Hepatocyte (in vitro differentiated cells): ENCODE data around the gene MRPL1. TPM values are rescaled to one million over a fixed set of nuclear protein-coding genes. Genes with fewer than 3 reads are reported as not detected.

Source experiments
- DNase-seq: peaks from one replicate; pipeline ENCODE4 v3.0.0-alpha.2; 2016; ENCODE audit warnings: low spot score
- H2AFZ ChIP-seq: fragments of 200-600 bp; sonication (generic); 2 replicates; pipeline ENCODE4 v1.6.0; 2016; ENCODE audit warnings: antibody characterized with exemption, mild to moderate bottlenecking
- H3K27ac ChIP-seq: fragments of 200-600 bp; sonication (generic); 2 replicates; pipeline ENCODE4 v1.5.1; 2016; ENCODE audit warnings: mild to moderate bottlenecking
- H3K27me3 ChIP-seq: fragments of 200-600 bp; sonication (generic); 2 replicates; pipeline ENCODE4 v1.6.1; 2016
- H3K36me3 ChIP-seq: fragments of 200-600 bp; sonication (generic); replicated peaks from 2 replicates; pipeline ENCODE4 v1.5.1; 2016; ENCODE audit warnings: low read depth; ENCODE audit not compliant: insufficient read depth
- H3K4me1 ChIP-seq: fragments of 200-600 bp; sonication (generic); 2 replicates; pipeline ENCODE4 v1.5.1; 2016; ENCODE audit warnings: mild to moderate bottlenecking, moderate library complexity; ENCODE audit not compliant: insufficient read depth
- H3K4me2 ChIP-seq: fragments of 200-600 bp; sonication (generic); 2 replicates; pipeline ENCODE4 v1.6.0; 2016
- H3K4me3 ChIP-seq: fragments of 200-600 bp; sonication (generic); 2 replicates; pipeline ENCODE4 v1.5.1; 2016; ENCODE audit warnings: mild to moderate bottlenecking
- H3K79me2 ChIP-seq: fragments of 200-600 bp; sonication (generic); 2 replicates; pipeline ENCODE4 v1.6.0; 2017; ENCODE audit warnings: mild to moderate bottlenecking
- H3K9me2 ChIP-seq: fragments of 200-600 bp; sonication (generic); replicated peaks from 2 replicates; pipeline ENCODE4 v1.6.0; 2017; ENCODE audit warnings: mild to moderate bottlenecking; ENCODE audit not compliant: insufficient read depth
- H3K9me3 ChIP-seq: fragments of 200-600 bp; sonication (generic); 2 replicates; pipeline ENCODE4 v1.5.1; 2016; ENCODE audit warnings: low read depth, mild to moderate bottlenecking
- H4K20me1 ChIP-seq: fragments of 200-600 bp; sonication (generic); 2 replicates; pipeline ENCODE4 v1.6.0; 2016; ENCODE audit warnings: mild to moderate bottlenecking; ENCODE audit not compliant: insufficient read depth, poor library complexity, severe bottlenecking
- CTCF ChIP-seq: fragments of 200-600 bp; sonication (generic); IDR thresholded peaks from 2 replicates; pipeline ENCODE4 v1.5.1; 2016; ENCODE audit warnings: antibody characterized with exemption, mild to moderate bottlenecking; ENCODE audit not compliant: poor library complexity
- EZH2 ChIP-seq: fragments of 200-600 bp; sonication (generic); IDR thresholded peaks from 2 replicates; pipeline ENCODE4 v1.6.1; 2016; ENCODE audit warnings: antibody characterized with exemption, mild to moderate bottlenecking, borderline replicate concordance
- EZH2phosphoT487 ChIP-seq: fragments of 200-600 bp; sonication (generic); IDR thresholded peaks from one replicate; pipeline ENCODE4 v1.6.1; 2018; ENCODE audit warnings: antibody characterized with exemption, mild to moderate bottlenecking, low read depth, moderate library complexity; ENCODE audit not compliant: unreplicated experiment, severe bottlenecking
- WGBS: methylation state at CpG from one replicate; pipeline ENCODE4 v1.1.6; 2016; ENCODE audit warnings: low lambda C conversion rate; ENCODE audit errors: missing lambda C conversion rate; 5-methylcytosine and 5-hydroxymethylcytosine counted together
- polyA plus RNA-seq: library from polyadenylated mRNA; unstranded; fragments of >200 nt; fragmentation: Nextera tagmentation; extraction: Ambion mirVana; gene quantifications from 2 replicates; pipeline ENCODE4 v1.2.1, GENCODE V29; 2016
- total RNA-seq: library from RNA; depleted of rRNA; stranded (reverse); fragments of >200 nt; gene quantifications from 2 replicates; pipeline ENCODE4 v1.2.3, GENCODE V29; 2014

Gene MRPL1
- total and polyA plus RNA-seq, 2 experiments from 2014 or later: 19.6 to 27.2 TPM

- Histone ChIP-seq H3K9me2 (no peaks in the 10 kb centered on the region), H4K20me1 (no peaks in the 10 kb centered on the region), H2AFZ (no peak overlapping the region), H3K79me2 (no peaks in the 10 kb centered on the region), H3K27ac (no peak overlapping the region), H3K27me3 (no peaks in the 10 kb centered on the region), H3K4me2 (no peak overlapping the region), H3K4me1 (no peaks in the 10 kb centered on the region), H3K36me3 (no peaks in the 10 kb centered on the region), H3K4me3 (no peak overlapping the region), H3K9me3 (no peaks in the 10 kb centered on the region)
- no peak for DNase-seq
- TF ChIP-seq CTCF: no peak
- no peak for TF ChIP-seq EZH2
- TF ChIP-seq EZH2phosphoT487: no peak
- 65% methylated on average over 4 of the region's 4 CpGs for WGBS
Observed at GRCh38 chr4:77834403-77834802, 28.2 kb upstream of the MRPL1 start.

GRCh38 chr4:77843628-77844027 lies 19.0 kb upstream of the MRPL1 start:
- H3K27ac ChIP-seq: no peak overlapping the region
- no peak overlapping the region for H2AFZ ChIP-seq
- H3K4me1 ChIP-seq: no peaks in the 10 kb centered on the region

GRCh38 chr4:77844363-77844762 lies 18.3 kb upstream of the MRPL1 start:
- H3K79me2 ChIP-seq: no peaks in the 10 kb centered on the region
- H4K20me1 ChIP-seq: no peaks in the 10 kb centered on the region
- no peaks in the 10 kb centered on the region for H3K36me3 ChIP-seq
- 100% methylated on average over 1 of the region's 1 CpG for WGBS
- no peaks in the 10 kb centered on the region for H3K9me3 ChIP-seq
- H3K4me1 ChIP-seq: no peaks in the 10 kb centered on the region
- no peak overlapping the region for H3K4me3 ChIP-seq
- H3K27me3 ChIP-seq: no peaks in the 10 kb centered on the region
- H3K4me2 ChIP-seq: no peak overlapping the region
- H3K9me2 ChIP-seq: no peaks in the 10 kb centered on the region
- TF ChIP-seq EZH2 (no peak), EZH2phosphoT487 (no peak), CTCF (no peak)
- DNase-seq: no peak
- no peak overlapping the region for H3K27ac ChIP-seq
- H2AFZ ChIP-seq: no peak overlapping the region

More at GRCh38 chr4:77843628-77844027, 19.0 kb upstream of the MRPL1 start:
- no peak for DNase-seq
- H4K20me1 ChIP-seq: no peaks in the 10 kb centered on the region
- H3K9me3 ChIP-seq: no peaks in the 10 kb centered on the region
- WGBS: 60% methylated on average over 1 of the region's 1 CpG
- no peak overlapping the region for H3K4me3 ChIP-seq
- no peaks in the 10 kb centered on the region for H3K36me3 ChIP-seq
- no peaks in the 10 kb centered on the region for H3K9me2 ChIP-seq
- H3K79me2 ChIP-seq: no peaks in the 10 kb centered on the region
- TF ChIP-seq CTCF (no peak), EZH2phosphoT487 (no peak), EZH2 (no peak)
- no peaks in the 10 kb centered on the region for H3K27me3 ChIP-seq
- no peak overlapping the region for H3K4me2 ChIP-seq

- Histone ChIP-seq H3K4me3 (no peak overlapping the region), H3K9me3 (no peaks in the 10 kb centered on the region), H4K20me1 (no peaks in the 10 kb centered on the region), H3K79me2 (no peaks in the 10 kb centered on the region), H3K27ac (no peak overlapping the region), H3K4me1 (no peaks in the 10 kb centered on the region), H2AFZ (no peak overlapping the region), H3K36me3 (no peaks in the 10 kb centered on the region), H3K27me3 (no peaks in the 10 kb centered on the region), H3K4me2 (no peak overlapping the region), H3K9me2 (no peaks in the 10 kb centered on the region)
- WGBS: 83% methylated on average over 1 of the region's 1 CpG
- no peak for DNase-seq
- TF ChIP-seq CTCF (no peak), EZH2 (no peak), EZH2phosphoT487 (no peak)
Observed at GRCh38 chr4:77845400-77845799, 17.2 kb upstream of the MRPL1 start.
